Sigmoid colon (tissue), 4 donors: ENCODE data around the gene DCAF11.

Experiments used
- EP300 ChIP-seq, 4 donors: sonication (generic); formaldehyde crosslinking; IDR thresholded peaks; one replicate each; pipeline ENCODE4 v1.6.1; 2017; ENCODE audit warnings: antibody characterized with exemption in 4 of 4
- POLR2A ChIP-seq, 2 donors: fragments of 450-650 bp; IDR thresholded peaks; one replicate each; pipeline ENCODE4 v1.6.1; 2016; ENCODE audit warnings: antibody characterized with exemption in 2 of 2, mild to moderate bottlenecking in 2 of 2, moderate library complexity in 2 of 2
- TF ChIP-seq, protein P1 (sequence below), 4 experiments: fragments of 450-650 bp in 3 of 4; fragments of 200-600 bp in 1 of 4; IDR thresholded peaks; one replicate each; pipeline ENCODE4 v1.5.1; 2016 to 2019; ENCODE audit warnings: antibody characterized with exemption in 4 of 4, mild to moderate bottlenecking in 3 of 4, moderate library complexity in 2 of 4

- TF ChIP-seq, protein P1, sequence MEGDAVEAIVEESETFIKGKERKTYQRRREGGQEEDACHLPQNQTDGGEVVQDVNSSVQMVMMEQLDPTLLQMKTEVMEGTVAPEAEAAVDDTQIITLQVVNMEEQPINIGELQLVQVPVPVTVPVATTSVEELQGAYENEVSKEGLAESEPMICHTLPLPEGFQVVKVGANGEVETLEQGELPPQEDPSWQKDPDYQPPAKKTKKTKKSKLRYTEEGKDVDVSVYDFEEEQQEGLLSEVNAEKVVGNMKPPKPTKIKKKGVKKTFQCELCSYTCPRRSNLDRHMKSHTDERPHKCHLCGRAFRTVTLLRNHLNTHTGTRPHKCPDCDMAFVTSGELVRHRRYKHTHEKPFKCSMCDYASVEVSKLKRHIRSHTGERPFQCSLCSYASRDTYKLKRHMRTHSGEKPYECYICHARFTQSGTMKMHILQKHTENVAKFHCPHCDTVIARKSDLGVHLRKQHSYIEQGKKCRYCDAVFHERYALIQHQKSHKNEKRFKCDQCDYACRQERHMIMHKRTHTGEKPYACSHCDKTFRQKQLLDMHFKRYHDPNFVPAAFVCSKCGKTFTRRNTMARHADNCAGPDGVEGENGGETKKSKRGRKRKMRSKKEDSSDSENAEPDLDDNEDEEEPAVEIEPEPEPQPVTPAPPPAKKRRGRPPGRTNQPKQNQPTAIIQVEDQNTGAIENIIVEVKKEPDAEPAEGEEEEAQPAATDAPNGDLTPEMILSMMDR (IDR thresholded peaks at IDR 0.05) = no peak
- no peak for TF ChIP-seq EP300 (IDR thresholded peaks at IDR 0.05)
- TF ChIP-seq POLR2A (IDR thresholded peaks at IDR 0.05) = no peak
Measured at GRCh38 chr14:24147761-24148428, 33.3 kb downstream of the DCAF11 start.
